Left ventricle myocardium inferior (tissue), 1 donor: Measurements from ENCODE around the gene FAM76A. TPM values are rescaled to one million over a fixed set of nuclear protein-coding genes. Genes with fewer than 3 reads are reported as not detected.
"Not testable (repeated sequence)": the region's sequence is repeated elsewhere in the genome, so short reads cannot be mapped to it uniquely, and the experiment has no call there.

Experiments used
- DNase-seq: peaks from one replicate; pipeline ENCODE4 v3.0.0-alpha.2; 2020
- H3K27ac ChIP-seq: fragments of 200-600 bp; replicated peaks from 2 replicates; pipeline ENCODE4 v1.8.0; 2021
- H3K27me3 ChIP-seq: fragments of 200-600 bp; 2 replicates; pipeline ENCODE4 v1.8.0; 2021; ENCODE audit warnings: low read depth
- H3K36me3 ChIP-seq: fragments of 200-600 bp; 2 replicates; pipeline ENCODE4 v1.8.0; 2021
- H3K4me1 ChIP-seq: fragments of 200-600 bp; 2 replicates; pipeline ENCODE4 v1.8.0; 2021
- H3K4me3 ChIP-seq: fragments of 200-600 bp; 2 replicates; pipeline ENCODE4 v1.8.0; 2021; ENCODE audit warnings: mild to moderate bottlenecking, moderate library complexity
- H3K9me3 ChIP-seq: fragments of 200-600 bp; replicated peaks from 2 replicates; pipeline ENCODE4 v1.8.0; 2021
- CTCF ChIP-seq: fragments of 200-600 bp; IDR thresholded peaks from 2 replicates; pipeline ENCODE4 v1.8.0; 2021; ENCODE audit warnings: antibody characterized with exemption, mild to moderate bottlenecking, borderline replicate concordance
- intact Hi-C: fragments of 100-400 bp; cut with micrococcal nuclease; formaldehyde crosslinking; loops from one replicate; pipeline ENCODE4 v1.11.0; 2022
- long read RNA-seq: library from polyadenylated mRNA; unstranded; transcript quantifications from one replicate; pipeline ENCODE4 v2.0.0, GENCODE V29; 2021
- total RNA-seq: library from RNA; stranded (reverse); fragmentation: NEBNext Ultra II Directional; extraction: Animal tissue kit (Norgen Biotek cat#: 25700); gene quantifications from one replicate; pipeline ENCODE4 v1.2.1, GENCODE V29; 2021
- donor health status: DM: no; HTN: yes; CAD: no; lungs with severe emphysema.

Gene FAM76A
- 9.9 TPM for total RNA-seq
- long read RNA-seq, partial matches to known transcripts, result 0 of 6 reads
- long read RNA-seq, other reads (novel, unspliced or antisense), result 0 of 6 reads

GRCh38 chr1:27725374-27726172, at the start of gene FAM76A:
TSS of gene FAM76A (plus strand) at chr1:27725961. CDS start at chr1:27726081, 120 bp downstream.
- H3K27ac ChIP-seq, result peak within 1 kb of the TSS; percentile 94
- peaks cover 19% of the 10 kb centered on the region for H3K36me3 ChIP-seq
- H3K9me3 ChIP-seq, result no peaks in the 10 kb centered on the region
- peaks cover 25% of the 10 kb centered on the region for H3K4me1 ChIP-seq
- DNase-seq, result peak; percentile 100
- peak; percentile 58 for TF ChIP-seq CTCF
- intact Hi-C loops, result no loop called here
- no peaks in the 10 kb centered on the region for H3K27me3 ChIP-seq
- H3K4me3 ChIP-seq, result peak within 1 kb of the TSS; percentile 83

- no peak overlapping the region for H3K4me3 ChIP-seq
- H3K4me1 ChIP-seq, result peaks cover 14% of the 10 kb centered on the region
- DNase-seq, result no peak
- no peak overlapping the region for H3K27ac ChIP-seq
- no peaks in the 10 kb centered on the region for H3K36me3 ChIP-seq
- H3K9me3 ChIP-seq, result peaks cover 15% of the 10 kb centered on the region
- H3K27me3 ChIP-seq, result no peaks in the 10 kb centered on the region
- no peak for TF ChIP-seq CTCF
- intact Hi-C loops, result loop anchor here (10.0 kb wide), 1 partner anchor 382 kb away; no protein-coding TSS in a partner anchor
Observed at GRCh38 chr1:27676410-27676809, 49.4 kb upstream of the FAM76A start.

- no peak for TF ChIP-seq CTCF
- H3K4me3 ChIP-seq, result no peak overlapping the region
- no peaks in the 10 kb centered on the region for H3K27me3 ChIP-seq
- no peak overlapping the region for H3K27ac ChIP-seq
- intact Hi-C loops, result loop anchor here (10.0 kb wide), 1 partner anchor 384 kb away; no protein-coding TSS in a partner anchor
- peaks cover 24% of the 10 kb centered on the region for H3K9me3 ChIP-seq
- no peaks in the 10 kb centered on the region for H3K4me1 ChIP-seq
- no peak for DNase-seq
- H3K36me3 ChIP-seq, result no peaks in the 10 kb centered on the region
Observed at GRCh38 chr1:27678747-27679146, 47.0 kb upstream of the FAM76A start.

GRCh38 chr1:27680225-27680791, 45.5 kb upstream of the FAM76A start:
- intact Hi-C loops, H3K36me3 ChIP-seq, DNase-seq, H3K27me3 ChIP-seq, H3K4me3 ChIP-seq, H3K4me1 ChIP-seq, H3K27ac ChIP-seq: not testable (repeated sequence)
- H3K9me3 ChIP-seq, result peaks cover 24% of the 10 kb centered on the region

- H3K27me3 ChIP-seq, DNase-seq, H3K27ac ChIP-seq, H3K4me1 ChIP-seq, intact Hi-C loops, H3K4me3 ChIP-seq, H3K36me3 ChIP-seq: not testable (repeated sequence)
- peaks cover 24% of the 10 kb centered on the region for H3K9me3 ChIP-seq
Observed at GRCh38 chr1:27681580-27681979, 44.2 kb upstream of the FAM76A start.

- intact Hi-C loops, result no loop called here
- no peak for TF ChIP-seq CTCF
- DNase-seq, result no peak
- Histone ChIP-seq H3K27ac (no peak overlapping the region), H3K27me3 (no peaks in the 10 kb centered on the region), H3K36me3 (no peaks in the 10 kb centered on the region), H3K4me3 (no peak overlapping the region), H3K4me1 (no peaks in the 10 kb centered on the region), H3K9me3 (peaks cover 24% of the 10 kb centered on the region)
Observed at GRCh38 chr1:27682351-27682944, 43.3 kb upstream of the FAM76A start.
